Germinal center (tissue), 1 donor: Measurements from ENCODE around the gene EPGN.
"Not testable (repeated sequence)": the region's sequence is repeated elsewhere in the genome, so short reads cannot be mapped to it uniquely, and the experiment has no call there.

Source experiments
- DNase-seq: peaks from one replicate; pipeline ENCODE4 v3.0.0; 2012; ENCODE audit warnings: mixed read lengths, low spot score

EPGN gene

GRCh38 chr4:74340421-74340820 is 32.2 kb downstream of the EPGN start:
- not testable (repeated sequence) for DNase-seq

GRCh38 chr4:74344031-74344430 is 35.8 kb downstream of the EPGN start:
- no peak for DNase-seq

- DNase-seq = no peak
Observed at GRCh38 chr4:74353858-74354257, 45.6 kb downstream of the EPGN start.

GRCh38 chr4:74357965-74358364 is 49.7 kb downstream of the EPGN start:
- no peak for DNase-seq

GRCh38 chr4:74361671-74362070 is 53.4 kb downstream of the EPGN start:
- no peak for DNase-seq

- no peak for DNase-seq
Observed at GRCh38 chr4:74362347-74362746, 54.1 kb downstream of the EPGN start.

- no peak for DNase-seq
Observed at GRCh38 chr4:74364256-74364651, 56.0 kb downstream of the EPGN start.

- no peak for DNase-seq
Observed at GRCh38 chr4:74364652-74365491, 56.6 kb downstream of the EPGN start, which contains the start of gene EREG. Gene EREG (plus strand): TSS chr4:74365145. CDS start chr4:74365309, 164 bp downstream.

- DNase-seq = no peak
Observed at GRCh38 chr4:74365761-74366160, 57.5 kb downstream of the EPGN start.
